Effector CD4-positive, alpha-beta T cell (primary cell): ENCODE measurements around the gene CPEB1.

Experiments used
- DNase-seq: peaks from one replicate; pipeline ENCODE4 v3.0.0-alpha.2; 2020

CPEB1 gene

GRCh38 chr15:82587805-82588204 is 59.4 kb downstream of the CPEB1 start:
- no peak for DNase-seq

- no peak for DNase-seq
Observed at GRCh38 chr15:82585072-82585471, 62.1 kb downstream of the CPEB1 start.

- DNase-seq = no peak
Observed at GRCh38 chr15:82580713-82581112, 66.5 kb downstream of the CPEB1 start.

- no peak for DNase-seq
Observed at GRCh38 chr15:82575335-82575734, 71.8 kb downstream of the CPEB1 start.

GRCh38 chr15:82572986-82573385 is 74.2 kb downstream of the CPEB1 start:
- DNase-seq = no peak

GRCh38 chr15:82572311-82572710 is 74.9 kb downstream of the CPEB1 start:
- DNase-seq = no peak

GRCh38 chr15:82571722-82572222 is 75.4 kb downstream of the CPEB1 start:
- no peak for DNase-seq

GRCh38 chr15:82570721-82571508 is 76.2 kb downstream of the CPEB1 start:
- DNase-seq = no peak

- DNase-seq = no peak
Observed at GRCh38 chr15:82569834-82570233, 77.3 kb downstream of the CPEB1 start.

- no peak for DNase-seq
Observed at GRCh38 chr15:82568986-82569385, 78.2 kb downstream of the CPEB1 start.

- no peak for DNase-seq
Observed at GRCh38 chr15:82567661-82568060, 79.5 kb downstream of the CPEB1 start.

GRCh38 chr15:82566690-82567089 is 80.5 kb downstream of the CPEB1 start:
- no peak for DNase-seq

GRCh38 chr15:82558502-82558901 is 88.7 kb downstream of the CPEB1 start:
- DNase-seq = no peak

GRCh38 chr15:82556315-82557035 is 90.7 kb downstream of the CPEB1 start:
- DNase-seq = no peak

GRCh38 chr15:82554849-82555248 is 92.3 kb downstream of the CPEB1 start:
- DNase-seq = no peak

GRCh38 chr15:82554351-82554750 is 92.8 kb downstream of the CPEB1 start:
- DNase-seq = no peak

- no peak for DNase-seq
Observed at GRCh38 chr15:82553846-82554245, 93.3 kb downstream of the CPEB1 start.

GRCh38 chr15:82552861-82553260 is 94.3 kb downstream of the CPEB1 start:
- DNase-seq = no peak

GRCh38 chr15:82551646-82552247 is 95.4 kb downstream of the CPEB1 start:
- DNase-seq = no peak

- DNase-seq = no peak
Observed at GRCh38 chr15:82549199-82549665, 97.9 kb downstream of the CPEB1 start.

- no peak for DNase-seq
Observed at GRCh38 chr15:82548700-82549099, 98.5 kb downstream of the CPEB1 start.

GRCh38 chr15:82545478-82545877 is 101.7 kb downstream of the CPEB1 start:
- DNase-seq = no peak

GRCh38 chr15:82545002-82545401 is 102.2 kb downstream of the CPEB1 start:
- no peak for DNase-seq

GRCh38 chr15:82544431-82544830 is 102.7 kb downstream of the CPEB1 start:
- DNase-seq = no peak
